Measurements from ENCODE around the gene FSIP1. TPM values are rescaled to one million over a fixed set of nuclear protein-coding genes. Genes with fewer than 3 reads are reported as not detected.

Gene FSIP1
- total RNA-seq, 1 donor: 3.6 TPM

GRCh38 chr15:39786447-39787056 lies 3.9 kb upstream of the FSIP1 start:
- TF ChIP-seq CTCF (IDR thresholded peaks at IDR 0.05; ENCODE audit: extremely low read depth, low read depth, low read length): peak; percentile 59
- Histone ChIP-seq H2AFZ (ENCODE audit: low read length) (no peak overlapping the region), H3K36me3 (ENCODE audit: insufficient read depth, low read length) (no peaks in the 10 kb centered on the region)

GRCh38 chr15:39785841-39786240 lies 3.2 kb upstream of the FSIP1 start:
- Histone ChIP-seq H3K27me3 (ENCODE audit: insufficient read depth, low read length) (no peaks in the 10 kb centered on the region), H3K4me3 (ENCODE audit: insufficient read depth, low read length) (no peak overlapping the region), H3K36me3 (ENCODE audit: insufficient read depth, low read length) (no peaks in the 10 kb centered on the region), H3K9me3 (ENCODE audit: low read depth, low read length) (no peaks in the 10 kb centered on the region), H3K4me2 (ENCODE audit: insufficient read depth, low read length) (no peak overlapping the region), H3K79me2 (ENCODE audit: insufficient read depth, low read length) (peaks cover 24% of the 10 kb centered on the region), H4K20me1 (ENCODE audit: insufficient read depth, low read length) (no peaks in the 10 kb centered on the region), H2AFZ (ENCODE audit: low read length) (no peak overlapping the region), H3K27ac (ENCODE audit: low read depth, low read length) (no peak overlapping the region), H3K4me1 (ENCODE audit: insufficient read depth, low read length) (peaks cover 64% of the 10 kb centered on the region)
- DNase-seq (ENCODE audit: insufficient read length, low spot score, missing footprints): no peak
- TF ChIP-seq CTCF (IDR thresholded peaks at IDR 0.05; ENCODE audit: extremely low read depth, low read depth, low read length): no peak

More at GRCh38 chr15:39786447-39787056, 3.9 kb upstream of the FSIP1 start:
- Histone ChIP-seq H3K4me2 (ENCODE audit: insufficient read depth, low read length) (peak overlapping the region; percentile 12), H3K27ac (ENCODE audit: low read depth, low read length) (no peak overlapping the region), H3K4me3 (ENCODE audit: insufficient read depth, low read length) (no peak overlapping the region), H4K20me1 (ENCODE audit: insufficient read depth, low read length) (no peaks in the 10 kb centered on the region), H3K9me3 (ENCODE audit: low read depth, low read length) (no peaks in the 10 kb centered on the region), H3K27me3 (ENCODE audit: insufficient read depth, low read length) (no peaks in the 10 kb centered on the region), H3K4me1 (ENCODE audit: insufficient read depth, low read length) (peaks cover 64% of the 10 kb centered on the region), H3K79me2 (ENCODE audit: insufficient read depth, low read length) (peaks cover 24% of the 10 kb centered on the region)
- DNase-seq (ENCODE audit: insufficient read length, low spot score, missing footprints): peak; percentile 71

DNA sequence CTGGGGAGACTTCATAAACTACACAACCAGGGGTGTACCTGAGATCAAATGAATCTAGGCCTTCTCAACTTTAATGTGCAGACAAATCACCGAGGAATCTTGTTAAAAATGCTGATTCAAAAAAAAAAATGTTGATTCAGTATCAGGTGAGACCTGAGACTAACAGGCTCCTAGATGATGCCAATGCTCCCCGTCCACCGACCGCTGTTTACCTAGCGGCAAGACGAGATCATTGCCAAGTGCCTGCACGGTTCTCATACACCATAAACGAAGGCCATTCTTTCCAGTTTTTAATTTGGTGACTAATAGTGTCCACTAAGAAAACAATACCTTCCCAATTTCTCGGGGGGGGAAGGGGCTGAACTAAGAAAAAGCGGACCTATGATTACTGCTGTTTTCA lies 2.5 kb upstream of the FSIP1 start:
- Histone ChIP-seq H4K20me1 (ENCODE audit: insufficient read depth, low read length) (no peaks in the 10 kb centered on the region), H2AFZ (ENCODE audit: low read length) (no peak overlapping the region), H3K27ac (ENCODE audit: low read depth, low read length) (no peak overlapping the region), H3K9me3 (ENCODE audit: low read depth, low read length) (no peaks in the 10 kb centered on the region), H3K4me3 (ENCODE audit: insufficient read depth, low read length) (no peak overlapping the region), H3K4me2 (ENCODE audit: insufficient read depth, low read length) (peak overlapping the region; percentile 91), H3K79me2 (ENCODE audit: insufficient read depth, low read length) (peaks cover 24% of the 10 kb centered on the region), H3K36me3 (ENCODE audit: insufficient read depth, low read length) (no peaks in the 10 kb centered on the region), H3K27me3 (ENCODE audit: insufficient read depth, low read length) (no peaks in the 10 kb centered on the region), H3K4me1 (ENCODE audit: insufficient read depth, low read length) (peaks cover 63% of the 10 kb centered on the region)
- no peak for DNase-seq (ENCODE audit: insufficient read length, low spot score, missing footprints)
- TF ChIP-seq CTCF (IDR thresholded peaks at IDR 0.05; ENCODE audit: extremely low read depth, low read depth, low read length): no peak

DNA sequence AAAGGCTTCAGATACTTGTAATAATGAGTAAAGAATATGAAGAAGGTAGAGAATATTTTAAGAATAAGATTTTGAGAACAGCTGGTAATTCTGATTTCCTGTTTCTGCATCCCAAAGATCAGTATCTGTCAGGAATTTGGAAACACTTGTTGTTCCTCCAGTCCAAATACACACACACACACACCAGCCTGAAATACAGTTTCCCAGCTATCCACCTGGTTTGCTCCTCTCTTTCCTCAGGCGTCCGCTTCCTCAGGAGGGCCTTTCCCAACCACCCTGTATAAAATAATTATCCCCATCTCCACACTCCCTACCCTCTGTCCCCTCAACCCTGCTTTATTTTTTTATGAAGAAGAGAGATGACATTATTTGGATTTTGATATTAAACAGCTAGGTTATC lies 2.0 kb upstream of the FSIP1 start:
- H3K4me3 ChIP-seq (ENCODE audit: insufficient read depth, low read length): no peak overlapping the region
- no peak for TF ChIP-seq CTCF (IDR thresholded peaks at IDR 0.05; ENCODE audit: extremely low read depth, low read depth, low read length)
- no peaks in the 10 kb centered on the region for H3K36me3 ChIP-seq (ENCODE audit: insufficient read depth, low read length)
- peaks cover 24% of the 10 kb centered on the region for H3K79me2 ChIP-seq (ENCODE audit: insufficient read depth, low read length)
- peaks cover 58% of the 10 kb centered on the region for H3K4me1 ChIP-seq (ENCODE audit: insufficient read depth, low read length)
- H3K9me3 ChIP-seq (ENCODE audit: low read depth, low read length): no peaks in the 10 kb centered on the region
- peak overlapping the region; percentile 91 for H3K4me2 ChIP-seq (ENCODE audit: insufficient read depth, low read length)
- no peaks in the 10 kb centered on the region for H3K27me3 ChIP-seq (ENCODE audit: insufficient read depth, low read length)
- no peaks in the 10 kb centered on the region for H4K20me1 ChIP-seq (ENCODE audit: insufficient read depth, low read length)
- DNase-seq (ENCODE audit: insufficient read length, low spot score, missing footprints): peak; percentile 76
- peak overlapping the region; percentile 67 for H3K27ac ChIP-seq (ENCODE audit: low read depth, low read length)
- H2AFZ ChIP-seq (ENCODE audit: low read length): no peak overlapping the region

All from osteoblast (primary cell).